Gastroesophageal sphincter (tissue), 3 donors: ENCODE measurements around the gene DENND1B.

Experiments
- EP300 ChIP-seq: sonication (generic); formaldehyde crosslinking; IDR thresholded peaks from one replicate; pipeline ENCODE4 v1.6.1; 2017; ENCODE audit warnings: antibody characterized with exemption, mild to moderate bottlenecking
- POLR2A ChIP-seq, 2 donors: fragments of 450-650 bp; IDR thresholded peaks; one replicate each; pipeline ENCODE4 v1.6.1; 2017; ENCODE audit warnings: antibody characterized with exemption in 2 of 2, mild to moderate bottlenecking in 2 of 2, moderate library complexity in 1 of 2
- POLR2AphosphoS5 ChIP-seq: sonication (generic); formaldehyde crosslinking; IDR thresholded peaks from one replicate; pipeline ENCODE4 v1.6.1; 2017; ENCODE audit warnings: antibody characterized with exemption
- TF ChIP-seq, protein P1 (sequence below), 4 experiments: fragments of 200-600 bp in 2 of 4; fragments of 450-650 bp in 2 of 4; sonication (generic) in 1 of 4; IDR thresholded peaks; one replicate each; pipeline ENCODE4 v1.5.1; 2017 to 2019; ENCODE audit warnings: antibody characterized with exemption in 4 of 4, mild to moderate bottlenecking in 2 of 4, moderate library complexity in 2 of 4

DNA sequence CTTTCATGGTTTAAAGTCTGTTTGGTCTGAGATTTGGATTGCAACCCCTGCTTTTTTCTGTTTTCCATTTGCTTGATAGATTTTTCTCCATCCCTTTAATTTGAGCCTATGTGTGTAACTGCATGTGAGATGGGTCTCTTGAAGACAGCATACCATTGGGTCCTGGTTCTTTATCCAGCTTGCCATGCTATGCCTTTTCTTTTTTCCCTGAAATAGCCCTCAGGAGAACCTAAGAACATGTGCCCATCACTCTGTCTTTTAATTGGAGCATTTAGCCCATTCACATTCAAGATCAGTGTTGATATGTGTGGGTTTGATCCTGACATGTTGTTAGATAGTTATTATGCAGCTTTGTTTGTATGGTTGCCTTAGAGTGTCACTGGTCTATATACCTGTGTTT lies 21.7 kb upstream of the DENND1B start:
- no peak for TF ChIP-seq POLR2A (IDR thresholded peaks at IDR 0.05)
- TF ChIP-seq, protein P1, sequence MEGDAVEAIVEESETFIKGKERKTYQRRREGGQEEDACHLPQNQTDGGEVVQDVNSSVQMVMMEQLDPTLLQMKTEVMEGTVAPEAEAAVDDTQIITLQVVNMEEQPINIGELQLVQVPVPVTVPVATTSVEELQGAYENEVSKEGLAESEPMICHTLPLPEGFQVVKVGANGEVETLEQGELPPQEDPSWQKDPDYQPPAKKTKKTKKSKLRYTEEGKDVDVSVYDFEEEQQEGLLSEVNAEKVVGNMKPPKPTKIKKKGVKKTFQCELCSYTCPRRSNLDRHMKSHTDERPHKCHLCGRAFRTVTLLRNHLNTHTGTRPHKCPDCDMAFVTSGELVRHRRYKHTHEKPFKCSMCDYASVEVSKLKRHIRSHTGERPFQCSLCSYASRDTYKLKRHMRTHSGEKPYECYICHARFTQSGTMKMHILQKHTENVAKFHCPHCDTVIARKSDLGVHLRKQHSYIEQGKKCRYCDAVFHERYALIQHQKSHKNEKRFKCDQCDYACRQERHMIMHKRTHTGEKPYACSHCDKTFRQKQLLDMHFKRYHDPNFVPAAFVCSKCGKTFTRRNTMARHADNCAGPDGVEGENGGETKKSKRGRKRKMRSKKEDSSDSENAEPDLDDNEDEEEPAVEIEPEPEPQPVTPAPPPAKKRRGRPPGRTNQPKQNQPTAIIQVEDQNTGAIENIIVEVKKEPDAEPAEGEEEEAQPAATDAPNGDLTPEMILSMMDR (IDR thresholded peaks at IDR 0.05) = no peak
- no peak for TF ChIP-seq POLR2AphosphoS5
- no peak for TF ChIP-seq EP300
